ENCODE data around the gene TEX44. TPM values are rescaled to one million over a fixed set of nuclear protein-coding genes. Genes with fewer than 3 reads are reported as not detected.

Gene TEX44
- total RNA-seq, 1 experiment from 2014 or later: not detected

- no peak for DNase-seq (ENCODE audit: low read depth, low spot score)
- ChIA-PET POLR2A (no interaction called here), CTCF (interaction anchor here (0.6 kb wide), 1 partner anchor 43 kb away, joined by 3 read pairs; no protein-coding TSS in a partner anchor)
- ATAC-seq: peak; percentile 65
- intact Hi-C loops (cut with micrococcal nuclease; ENCODE audit: unreplicated experiment) (no loop called here), in situ Hi-C loops (cut with HindIII; ENCODE audit: low pct_unique_long_range_greater_than_20kb, low sequenced_read_pairs) (no loop called here)
- H3K36me3 ChIP-seq (ENCODE audit: control insufficient read depth, insufficient read depth, low read length): no peaks in the 10 kb centered on the region
- no peak for TF ChIP-seq REST (IDR thresholded peaks at IDR 0.05; ENCODE audit: insufficient read depth in 1 of 2, low read depth in 2 of 2, low read length in 1 of 2)
- TF ChIP-seq CTCF (IDR thresholded peaks at IDR 0.05): no peak
- TF ChIP-seq TCF7L2 (IDR thresholded peaks at IDR 0.05; ENCODE audit: low read depth, low read length): no peak
- TF ChIP-seq POLR2AphosphoS5 (IDR thresholded peaks at IDR 0.05; ENCODE audit: low read depth, low read length): no peak
- no peak for TF ChIP-seq SIN3A (IDR thresholded peaks at IDR 0.05; ENCODE audit: borderline replicate concordance, insufficient read depth, low read depth, low read length)
- peaks cover 8% of the 10 kb centered on the region for H3K4me1 ChIP-seq (ENCODE audit: control insufficient read depth, insufficient read depth, low read length)
- H3K27me3 ChIP-seq (ENCODE audit: control insufficient read depth, insufficient read depth, low read length): no peaks in the 10 kb centered on the region
- H3K9me3 ChIP-seq (ENCODE audit: control insufficient read depth, insufficient read depth, low read depth, low read length): no peaks in the 10 kb centered on the region
- H3K4me3 ChIP-seq (ENCODE audit: low read depth in 2 of 2, low read length in 2 of 2): no peak overlapping the region
- 0 out of 2 replicates have a peak overlapping the region, but pooled peaks have one; percentile 36 for H3K27ac ChIP-seq (ENCODE audit: low read length)
- no TSS peak for BruUV-seq (replicated peaks)
These were observed 41.7 kb downstream of the TEX44 start for GRCh38 chr2:231634412-231634811.

GRCh38 chr2:231634951-231635875 lies 42.5 kb downstream of the TEX44 start:
- in situ Hi-C loops (cut with HindIII; ENCODE audit: low pct_unique_long_range_greater_than_20kb, low sequenced_read_pairs) (no loop called here), intact Hi-C loops (cut with micrococcal nuclease; ENCODE audit: unreplicated experiment) (no loop called here)
- ChIA-PET CTCF (interaction anchor here (0.6 kb wide), 1 partner anchor 42 kb away, joined by 3 read pairs; no protein-coding TSS in a partner anchor), POLR2A (interaction anchor here (0.7 kb wide), 1 partner anchor 58 kb away, joined by 4 read pairs; no protein-coding TSS in a partner anchor)
- Histone ChIP-seq H3K36me3 (ENCODE audit: control insufficient read depth, insufficient read depth, low read length) (no peaks in the 10 kb centered on the region), H3K27ac (ENCODE audit: low read length) (peak overlapping the region; percentile 36; the same call in 1 of the 2 replicates), H3K27me3 (ENCODE audit: control insufficient read depth, insufficient read depth, low read length) (no peaks in the 10 kb centered on the region), H3K9me3 (ENCODE audit: control insufficient read depth, insufficient read depth, low read depth, low read length) (no peaks in the 10 kb centered on the region), H3K4me1 (ENCODE audit: control insufficient read depth, insufficient read depth, low read length) (peaks cover 8% of the 10 kb centered on the region), H3K4me3 (ENCODE audit: low read depth in 2 of 2, low read length in 2 of 2) (no peak overlapping the region)
- no peak for TF ChIP-seq CTCF (IDR thresholded peaks at IDR 0.05)
- no peak for TF ChIP-seq REST (IDR thresholded peaks at IDR 0.05; ENCODE audit: insufficient read depth in 1 of 2, low read depth in 2 of 2, low read length in 1 of 2)
- TF ChIP-seq SIN3A (IDR thresholded peaks at IDR 0.05; ENCODE audit: borderline replicate concordance, insufficient read depth, low read depth, low read length): no peak
- TF ChIP-seq TCF7L2 (IDR thresholded peaks at IDR 0.05; ENCODE audit: low read depth, low read length): no peak
- TF ChIP-seq POLR2AphosphoS5 (IDR thresholded peaks at IDR 0.05; ENCODE audit: low read depth, low read length): no peak
- DNase-seq (ENCODE audit: low read depth, low spot score): no peak
- no TSS peak for BruUV-seq (replicated peaks)
- peak; percentile 42 for ATAC-seq
